GM23248 (cell line): ENCODE measurements around the gene TNNT2.

Experiments used
- EZH2 ChIP-seq: fragments of 200-600 bp; sonication (generic); IDR thresholded peaks from 2 replicates; pipeline ENCODE4 v1.6.1; 2018; ENCODE audit warnings: antibody characterized with exemption, mild to moderate bottlenecking; ENCODE audit not compliant: insufficient read depth, poor library complexity, severe bottlenecking
- EZH2phosphoT487 ChIP-seq: fragments of 200-600 bp; sonication (generic); IDR thresholded peaks from 2 replicates; pipeline ENCODE4 v1.6.1; 2018; ENCODE audit warnings: antibody characterized with exemption, moderate library complexity, mild to moderate bottlenecking, low read depth; ENCODE audit not compliant: insufficient read depth

DNA sequence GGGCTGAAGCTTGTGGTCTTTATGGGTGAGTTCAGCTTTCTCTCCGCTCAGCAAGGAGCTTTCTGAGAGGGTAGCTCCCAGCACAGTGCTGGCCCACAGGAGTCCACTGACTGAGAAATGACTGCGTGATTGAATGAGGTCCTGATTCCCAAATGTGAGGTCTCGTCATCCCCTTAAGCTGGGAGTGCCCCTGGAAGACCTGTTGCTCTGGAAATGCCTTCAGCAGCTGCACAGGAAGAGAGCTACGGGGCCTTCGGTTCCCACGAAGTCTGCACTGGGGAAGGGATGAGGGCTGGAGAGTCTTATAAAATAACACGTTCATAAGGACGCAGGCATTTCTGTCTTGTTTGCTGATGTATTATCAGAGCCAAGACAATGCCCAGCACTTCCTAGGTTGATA is 14.0 kb downstream of the TNNT2 start:
- TF ChIP-seq EZH2 (no peak), EZH2phosphoT487 (no peak)
